Hindlimb muscle (tissue), 1 donor: ENCODE measurements around the gene ATF6. TPM values are rescaled to one million over a fixed set of nuclear protein-coding genes. Genes with fewer than 3 reads are reported as not detected.
A peak's percentile ranks its signal among the peaks of the same experiment; 100 is the strongest.
"Not testable (repeated sequence)": the region's sequence is repeated elsewhere in the genome, so short reads cannot be mapped to it uniquely, and the experiment has no call there.

Experiments used
- DNase-seq: peaks from one replicate; pipeline ENCODE4 v3.0.0-alpha.2; 2013
- polyA plus RNA-seq: library from polyadenylated mRNA; unstranded; fragments of 120-200 nt; gene quantifications from one replicate; pipeline ENCODE4 v1.2.1, GENCODE V29; 2013; ENCODE audit not compliant: insufficient read length

ATF6 gene
- polyA plus RNA-seq = 14.8 TPM

DNA sequence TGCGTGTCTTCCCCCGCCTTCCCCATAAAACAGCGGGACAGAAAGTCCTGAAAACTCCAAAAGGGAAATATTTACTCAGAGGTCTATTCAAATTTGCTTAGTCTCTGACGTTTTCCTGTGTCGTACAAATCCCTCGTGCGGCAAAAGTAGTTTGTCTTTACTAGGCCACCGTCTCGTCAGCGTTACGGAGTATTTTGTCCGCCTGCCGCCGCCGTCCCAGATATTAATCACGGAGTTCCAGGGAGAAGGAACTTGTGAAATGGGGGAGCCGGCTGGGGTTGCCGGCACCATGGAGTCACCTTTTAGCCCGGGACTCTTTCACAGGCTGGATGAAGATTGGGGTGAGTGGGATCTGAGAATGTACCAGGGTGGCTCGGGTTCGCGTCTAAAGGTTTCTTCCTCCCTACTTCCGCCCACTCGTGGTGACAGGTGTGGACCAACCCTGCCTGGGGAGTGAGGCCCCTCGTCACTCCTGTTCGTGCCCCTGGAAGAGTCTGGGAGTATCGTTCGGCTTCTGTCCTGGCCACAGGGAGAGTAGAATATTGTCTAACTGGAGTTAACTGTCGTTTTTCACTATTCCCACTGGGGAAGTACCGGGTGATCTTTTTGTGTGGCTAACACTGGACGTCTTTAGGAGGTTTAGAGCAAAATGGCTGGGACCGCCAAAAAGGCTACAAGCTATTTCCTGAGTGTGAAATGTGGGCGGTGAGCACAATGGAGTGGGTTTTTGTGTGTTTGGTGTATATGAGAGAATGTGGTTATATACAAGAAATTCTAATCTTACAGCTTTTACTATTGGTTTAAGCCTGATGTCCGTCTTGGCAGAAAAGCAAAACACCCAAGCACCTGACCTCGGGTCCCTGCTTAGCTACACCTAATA lies at the start of gene ATF6:
ATF6 (plus strand) TSS at position 219 of the 880 bp plus-strand sequence; CDS start at position 260, 41 bp downstream.
- DNase-seq = peak; percentile 92

DNA sequence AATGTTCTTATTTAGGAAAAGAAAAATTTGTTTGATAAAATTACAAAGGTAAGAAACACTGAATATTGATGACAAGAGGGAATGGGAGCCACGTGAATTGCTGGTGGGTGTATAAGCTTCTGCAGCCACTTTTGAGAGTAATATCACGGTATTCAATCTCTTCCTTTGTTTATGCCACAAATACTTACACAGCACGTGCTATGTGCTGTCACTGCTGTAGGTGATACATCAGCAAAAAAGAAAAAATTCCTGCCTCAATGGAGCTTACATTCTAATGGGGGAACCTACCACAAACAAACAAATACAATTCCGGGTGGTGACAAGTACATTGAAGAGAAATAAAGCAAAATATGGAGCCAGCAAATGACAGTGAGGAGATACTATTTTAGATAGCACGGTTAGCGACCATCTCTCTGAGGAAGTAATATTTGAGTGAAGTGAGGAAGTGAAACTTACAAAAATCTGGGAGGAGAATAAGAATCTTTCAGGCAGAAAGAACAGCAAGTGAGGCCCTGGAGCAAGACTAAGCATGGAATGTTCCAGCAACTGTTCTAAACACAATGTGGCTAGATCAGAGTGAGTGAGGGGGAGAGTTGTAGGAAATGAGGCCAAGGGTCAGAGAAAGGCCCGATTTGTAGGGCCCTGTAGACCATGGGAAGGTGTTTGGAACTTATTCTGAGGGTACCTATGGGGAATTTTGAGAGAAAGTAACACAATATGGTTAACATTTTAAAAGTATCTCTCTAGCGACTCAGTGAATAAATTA lies 47.4 kb upstream of the ATF6 start:
- DNase-seq = no peak

- no peak for DNase-seq
These were observed 46.9 kb upstream of the ATF6 start for GRCh38 chr1:161719325-161719611.

- no peak for DNase-seq
These were observed 45.7 kb upstream of the ATF6 start for GRCh38 chr1:161720422-161720821.

DNA sequence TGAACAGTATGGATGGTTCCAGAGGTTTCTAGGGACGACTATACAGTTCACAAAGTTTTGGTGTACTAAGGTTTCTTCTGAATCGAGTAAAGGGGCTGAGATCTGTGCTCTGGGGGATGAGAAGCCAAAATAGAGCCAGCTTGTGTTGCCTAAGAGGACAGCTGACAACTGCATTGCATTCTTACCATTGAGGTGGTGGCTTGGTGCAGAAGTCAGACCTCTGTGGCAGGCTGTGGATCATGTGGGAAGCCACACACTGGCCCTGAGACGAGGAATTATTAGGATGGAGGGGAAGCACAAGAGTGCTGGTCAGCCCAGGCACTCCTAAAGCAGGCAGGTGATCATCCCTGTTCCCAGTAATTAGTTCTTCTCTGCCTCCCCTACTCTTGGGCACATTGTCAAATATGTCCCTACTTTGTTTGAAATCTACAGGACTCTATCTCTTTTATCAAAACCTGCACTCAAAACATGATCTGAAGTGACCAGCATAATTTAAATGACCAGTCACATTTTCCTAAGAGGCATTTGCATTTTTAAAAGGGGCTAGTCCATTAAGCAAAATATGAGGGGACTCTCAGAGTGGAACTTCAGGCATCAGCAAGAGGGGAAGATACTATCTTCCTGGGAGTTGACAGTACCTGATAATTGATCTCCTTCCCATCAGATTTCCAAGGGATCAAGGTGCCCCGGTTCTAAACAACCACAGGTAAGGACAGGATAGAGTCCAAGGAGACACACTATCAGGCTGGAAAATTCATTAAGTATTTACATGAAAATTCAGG lies 45.0 kb upstream of the ATF6 start, which contains the start of gene FCRLB:
FCRLB (plus strand) TSS at position 589 of the 782 bp plus-strand sequence. CDS start 1,129 bp downstream, outside the sequence.
- DNase-seq = no peak

GRCh38 chr1:161721738-161722343 lies 44.3 kb upstream of the ATF6 start:
- no peak for DNase-seq

- no peak for DNase-seq
These were observed 43.7 kb upstream of the ATF6 start for GRCh38 chr1:161722406-161722805.

DNA sequence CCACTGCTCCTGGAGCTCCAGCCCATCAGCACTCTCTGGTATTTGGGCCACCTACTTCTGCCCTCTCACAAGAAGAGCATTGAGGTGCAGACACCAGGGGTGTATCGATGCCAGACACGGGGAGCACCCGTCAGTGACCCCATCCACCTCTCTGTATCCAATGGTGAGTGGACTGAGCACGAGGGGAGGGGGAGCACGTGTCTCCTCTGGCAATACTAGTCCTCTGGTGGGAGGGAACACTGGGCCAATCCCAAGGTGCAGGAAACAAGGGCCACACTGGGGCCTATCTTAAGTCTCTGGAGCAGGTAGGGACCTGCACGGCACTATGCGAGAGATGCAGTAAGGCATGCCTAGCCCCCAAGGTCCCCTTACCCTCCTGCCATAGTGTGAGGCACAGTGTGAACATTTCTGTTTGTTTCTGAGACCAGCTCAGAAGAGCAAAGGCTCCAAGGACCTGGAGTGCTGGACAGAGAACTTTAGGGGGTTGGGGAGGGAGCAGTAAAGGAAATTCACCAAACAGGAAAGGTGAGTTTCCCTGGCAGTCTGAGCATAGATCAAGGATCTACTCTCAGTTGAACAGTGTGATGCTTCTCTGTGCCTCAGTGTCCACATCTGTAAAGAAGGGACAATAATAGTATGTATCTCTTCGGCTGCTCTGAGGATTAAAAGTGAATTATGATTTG lies 42.5 kb upstream of the ATF6 start:
- DNase-seq = no peak

DNA sequence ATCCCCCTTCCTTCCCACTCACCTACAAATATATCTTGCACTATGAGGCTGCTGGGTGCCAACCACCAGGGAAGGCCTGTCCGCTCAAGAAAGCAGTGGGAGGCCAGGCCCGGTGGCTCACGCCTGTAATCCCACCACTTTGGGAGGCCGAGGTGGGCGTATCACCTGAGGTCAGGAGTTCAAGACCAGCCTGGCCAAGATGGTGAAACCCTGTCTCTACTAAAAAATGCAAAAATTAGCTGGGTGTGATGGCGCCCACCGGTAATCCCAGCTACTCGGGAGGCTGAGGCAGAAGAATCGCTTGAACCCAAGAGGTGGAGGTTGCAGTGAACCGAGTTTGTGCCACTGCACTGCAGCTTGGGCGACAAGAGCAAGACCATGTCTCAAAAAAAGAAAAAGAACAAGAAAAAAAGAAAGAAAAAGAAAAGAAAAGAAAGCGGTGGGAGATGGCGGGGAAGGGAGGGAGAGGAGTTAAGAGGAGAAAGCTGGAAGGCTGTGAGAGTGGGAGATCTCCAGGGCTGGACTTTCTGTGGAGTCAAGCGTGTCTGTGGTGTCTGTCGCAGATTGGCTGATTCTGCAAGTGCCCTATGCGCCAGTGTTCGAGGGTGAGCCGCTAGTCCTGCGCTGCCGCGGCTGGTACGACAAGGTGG lies 40.7 kb upstream of the ATF6 start:
- DNase-seq = not testable (repeated sequence)

DNA sequence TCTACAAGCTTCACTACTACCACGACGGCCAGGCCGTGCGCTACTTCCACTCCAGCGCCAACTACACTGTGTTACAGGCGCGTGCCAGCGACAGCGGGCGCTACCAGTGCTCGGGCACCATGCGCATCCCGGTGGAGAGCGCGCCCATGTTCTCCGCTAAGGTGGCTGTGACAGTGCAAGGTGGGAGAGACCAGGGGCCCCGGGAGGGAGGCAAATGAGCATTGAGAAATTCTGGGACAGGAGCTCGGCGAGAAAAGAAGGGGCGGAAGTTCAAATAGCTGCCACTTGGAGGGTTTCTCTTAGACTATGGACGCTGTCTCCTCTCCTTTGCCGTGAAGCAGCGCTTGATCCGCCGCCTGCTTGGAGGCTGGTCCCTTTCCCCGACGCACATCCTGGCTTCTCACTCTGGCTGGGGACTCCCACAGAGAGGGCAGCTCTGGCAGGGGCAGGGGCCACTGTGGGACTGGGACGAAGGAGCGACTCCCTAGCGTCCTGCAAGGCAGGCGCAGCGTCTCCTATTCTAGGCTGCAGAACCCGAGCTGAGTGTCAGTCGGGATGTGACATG lies 40.1 kb upstream of the ATF6 start:
- peak; percentile 43 for DNase-seq

- peak; percentile 89 for DNase-seq
These were observed 39.5 kb upstream of the ATF6 start for GRCh38 chr1:161726473-161727255.

- no peak for DNase-seq
These were observed 38.7 kb upstream of the ATF6 start for GRCh38 chr1:161727256-161727924.

GRCh38 chr1:161728376-161729226 lies 37.5 kb upstream of the ATF6 start:
- DNase-seq = no peak

- DNase-seq = no peak
These were observed 36.0 kb upstream of the ATF6 start for GRCh38 chr1:161730050-161730564.

- DNase-seq = no peak
These were observed 34.9 kb upstream of the ATF6 start for GRCh38 chr1:161731241-161731640.

DNA sequence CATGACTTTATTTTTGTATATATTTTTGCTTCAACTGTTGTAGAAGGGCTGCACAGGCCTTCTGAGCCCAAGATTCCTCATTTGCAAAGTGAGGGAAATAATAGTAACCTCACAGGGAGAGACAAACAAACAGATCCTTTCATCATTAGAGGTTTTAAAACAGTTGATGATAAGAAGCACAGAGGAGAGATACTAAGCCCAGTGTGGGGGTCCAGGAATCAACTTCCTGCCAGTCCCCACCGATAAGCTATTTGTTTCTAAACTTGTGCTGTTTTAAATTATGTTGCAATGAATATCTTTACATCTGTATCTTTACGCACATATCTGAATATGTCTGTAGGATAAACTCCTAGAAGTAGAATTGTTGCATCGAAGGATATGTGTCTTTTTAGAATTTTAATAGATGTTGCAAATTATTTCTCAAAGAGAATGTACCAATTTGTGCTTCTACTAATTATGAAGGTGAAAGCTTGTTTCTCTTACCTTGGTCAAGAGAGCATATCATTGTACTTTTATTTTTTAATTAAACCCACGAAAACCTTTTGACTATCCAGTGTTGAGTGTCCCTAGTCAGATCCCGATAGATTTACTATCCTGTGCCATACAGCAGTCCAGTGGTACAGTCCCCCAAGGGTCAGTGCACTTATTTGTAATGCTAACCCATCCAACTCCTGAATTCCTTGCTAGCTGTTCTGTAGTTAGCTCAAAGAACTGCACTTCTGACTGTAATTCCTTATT lies 34.0 kb upstream of the ATF6 start:
- DNase-seq = no peak

DNA sequence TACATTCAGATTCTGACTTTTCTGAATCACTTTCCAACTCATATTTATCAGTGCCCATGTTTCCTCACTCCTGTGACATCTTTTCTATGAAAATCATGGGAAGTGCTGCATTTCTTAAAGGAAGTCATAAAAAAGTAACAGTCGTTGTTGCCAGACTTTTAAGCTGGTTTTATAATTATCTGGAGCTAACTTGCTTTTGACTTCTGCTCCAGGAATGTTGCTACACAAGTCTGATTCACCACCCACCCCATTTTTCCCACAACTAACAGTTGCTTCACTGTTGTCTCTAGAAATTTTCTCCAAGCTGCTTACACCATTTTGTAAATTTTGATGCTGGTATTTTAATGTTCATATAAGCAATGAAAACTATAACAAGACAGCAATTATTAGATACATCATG lies 32.6 kb upstream of the ATF6 start:
- peak; percentile 19 for DNase-seq

GRCh38 chr1:161735837-161736236 lies 30.3 kb upstream of the ATF6 start:
- DNase-seq = no peak
